Activated T-helper 1 cell treated with anti-CD3 and anti-CD28 coated beads, Interleukin-12 subunit alpha, Interleukin-12 subunit beta, Interleukin-2, Interleukin-4 antibody, amounts not matched to agents 30 ng/mL and 10 ng/mL and 1 ng/mL, durations not matched to agents 14 hours and 24 hours and 36 hours (primary cell): Measurements from ENCODE around the gene POFUT1. TPM values are rescaled to one million over a fixed set of nuclear protein-coding genes. Genes with fewer than 3 reads are reported as not detected.

ENCODE experiments used
- DNase-seq: peaks from one replicate; pipeline ENCODE4 v3.0.0; 2021; ENCODE audit warnings: low spot score
- H3K27ac Mint-ChIP-seq: one replicate; pipeline ENCODE4 v1.8.0; 2021; ENCODE audit warnings: mild to moderate bottlenecking, mixed read lengths
- H3K27me3 Mint-ChIP-seq: one replicate; pipeline ENCODE4 v1.8.0; 2022; ENCODE audit warnings: mild to moderate bottlenecking, moderate library complexity, mixed read lengths; ENCODE audit not compliant: insufficient read depth
- H3K36me3 Mint-ChIP-seq: one replicate; pipeline ENCODE4 v1.8.0; 2021; ENCODE audit warnings: low read depth, mixed read lengths
- H3K4me1 Mint-ChIP-seq: one replicate; pipeline ENCODE4 v1.8.0; 2021; ENCODE audit warnings: low read depth, mixed read lengths
- H3K4me3 Mint-ChIP-seq: one replicate; pipeline ENCODE4 v1.8.0; 2021; ENCODE audit warnings: mild to moderate bottlenecking, moderate library complexity, mixed read lengths
- H3K9me3 Mint-ChIP-seq: one replicate; pipeline ENCODE4 v1.8.0; 2021; ENCODE audit warnings: mixed read lengths
- intact Hi-C: fragments of 100-400 bp; cut with micrococcal nuclease; formaldehyde crosslinking; loops from one replicate; pipeline ENCODE4 v1.15.1; 2024
- total RNA-seq: library from RNA; stranded (reverse); gene quantifications from 2 replicates; pipeline ENCODE4 v1.2.3, GENCODE V29; 2022

Gene POFUT1
- total RNA-seq, 1 donor from 2014 or later: 73.0 TPM

- Mint-ChIP-seq H3K27ac (no peak overlapping the region), H3K27me3 (no peaks in the 10 kb centered on the region), H3K4me3 (no peak overlapping the region), H3K4me1 (peaks cover 6% of the 10 kb centered on the region), H3K36me3 (peaks cover 45% of the 10 kb centered on the region), H3K9me3 (no peaks in the 10 kb centered on the region)
- intact Hi-C loops: no loop called here
- no peak for DNase-seq
These were observed 16.8 kb downstream of the POFUT1 start for GRCh38 chr20:32224463-32224862.

GRCh38 chr20:32226391-32226790 lies 18.7 kb downstream of the POFUT1 start:
- no peaks in the 10 kb centered on the region for H3K27me3 Mint-ChIP-seq
- DNase-seq: no peak

GRCh38 chr20:32227306-32227705 lies 19.6 kb downstream of the POFUT1 start:
- no peak overlapping the region for H3K4me3 Mint-ChIP-seq
- H3K36me3 Mint-ChIP-seq: peaks cover 54% of the 10 kb centered on the region
- H3K9me3 Mint-ChIP-seq: no peaks in the 10 kb centered on the region
- DNase-seq: no peak
- H3K4me1 Mint-ChIP-seq: peaks cover 24% of the 10 kb centered on the region
- H3K27ac Mint-ChIP-seq: no peak overlapping the region
- intact Hi-C loops: no loop called here
- no peaks in the 10 kb centered on the region for H3K27me3 Mint-ChIP-seq

More at GRCh38 chr20:32226391-32226790, 18.7 kb downstream of the POFUT1 start:
- intact Hi-C loops: no loop called here
- no peak overlapping the region for H3K27ac Mint-ChIP-seq
- H3K36me3 Mint-ChIP-seq: peaks cover 48% of the 10 kb centered on the region
- H3K4me1 Mint-ChIP-seq: peaks cover 15% of the 10 kb centered on the region
- no peak overlapping the region for H3K4me3 Mint-ChIP-seq
- no peaks in the 10 kb centered on the region for H3K9me3 Mint-ChIP-seq

GRCh38 chr20:32227744-32228688 lies 20.3 kb downstream of the POFUT1 start:
- H3K36me3 Mint-ChIP-seq: peaks cover 55% of the 10 kb centered on the region
- H3K9me3 Mint-ChIP-seq: no peaks in the 10 kb centered on the region
- DNase-seq: no peak
- intact Hi-C loops: no loop called here
- no peak overlapping the region for H3K27ac Mint-ChIP-seq
- no peak overlapping the region for H3K4me3 Mint-ChIP-seq
- peaks cover 30% of the 10 kb centered on the region for H3K4me1 Mint-ChIP-seq
- no peaks in the 10 kb centered on the region for H3K27me3 Mint-ChIP-seq

GRCh38 chr20:32229251-32229747 lies 21.6 kb downstream of the POFUT1 start:
- peaks cover 40% of the 10 kb centered on the region for H3K4me1 Mint-ChIP-seq
- H3K4me3 Mint-ChIP-seq: no peak overlapping the region
- no peaks in the 10 kb centered on the region for H3K27me3 Mint-ChIP-seq
- H3K27ac Mint-ChIP-seq: no peak overlapping the region
- DNase-seq: no peak
- H3K36me3 Mint-ChIP-seq: peaks cover 61% of the 10 kb centered on the region
- no peaks in the 10 kb centered on the region for H3K9me3 Mint-ChIP-seq
- intact Hi-C loops: no loop called here

- intact Hi-C loops: no loop called here
- H3K36me3 Mint-ChIP-seq: peaks cover 69% of the 10 kb centered on the region
- DNase-seq: no peak
- peaks cover 42% of the 10 kb centered on the region for H3K4me1 Mint-ChIP-seq
- H3K27ac Mint-ChIP-seq: peak overlapping the region; percentile 95
- H3K9me3 Mint-ChIP-seq: no peaks in the 10 kb centered on the region
- no peak overlapping the region for H3K4me3 Mint-ChIP-seq
- H3K27me3 Mint-ChIP-seq: no peaks in the 10 kb centered on the region
These were observed 23.0 kb downstream of the POFUT1 start for GRCh38 chr20:32230707-32231106.

GRCh38 chr20:32231245-32231644 lies 23.6 kb downstream of the POFUT1 start:
- no peak for DNase-seq
- peaks cover 69% of the 10 kb centered on the region for H3K36me3 Mint-ChIP-seq
- peaks cover 40% of the 10 kb centered on the region for H3K4me1 Mint-ChIP-seq
- intact Hi-C loops: no loop called here
- no peak overlapping the region for H3K4me3 Mint-ChIP-seq
- H3K27me3 Mint-ChIP-seq: no peaks in the 10 kb centered on the region
- peak overlapping the region; percentile 95 for H3K27ac Mint-ChIP-seq
- H3K9me3 Mint-ChIP-seq: no peaks in the 10 kb centered on the region

GRCh38 chr20:32231847-32232246 lies 24.2 kb downstream of the POFUT1 start:
- intact Hi-C loops: loop anchor here (1.0 kb wide), 5 partner anchors 17 to 123 kb away; partner anchors contain the start of genes PLAGL2 and POFUT1
- peak overlapping the region; percentile 95 for H3K27ac Mint-ChIP-seq
- peak; percentile 31 for DNase-seq
- H3K4me1 Mint-ChIP-seq: peaks cover 40% of the 10 kb centered on the region
- H3K4me3 Mint-ChIP-seq: peak overlapping the region; percentile 69
- no peaks in the 10 kb centered on the region for H3K9me3 Mint-ChIP-seq
- no peaks in the 10 kb centered on the region for H3K27me3 Mint-ChIP-seq
- peaks cover 73% of the 10 kb centered on the region for H3K36me3 Mint-ChIP-seq

GRCh38 chr20:32232326-32232886 lies 24.7 kb downstream of the POFUT1 start:
- peak overlapping the region; percentile 95 for H3K27ac Mint-ChIP-seq

GRCh38 chr20:32233286-32233685 lies 25.6 kb downstream of the POFUT1 start:
- Mint-ChIP-seq H3K36me3 (peaks cover 68% of the 10 kb centered on the region), H3K4me1 (peaks cover 40% of the 10 kb centered on the region), H3K27me3 (no peaks in the 10 kb centered on the region), H3K4me3 (peak overlapping the region; percentile 50), H3K27ac (peak overlapping the region; percentile 95), H3K9me3 (no peaks in the 10 kb centered on the region)
- DNase-seq: no peak
- intact Hi-C loops: no loop called here

More at GRCh38 chr20:32232326-32232886, 24.7 kb downstream of the POFUT1 start:
- H3K36me3 Mint-ChIP-seq: peaks cover 77% of the 10 kb centered on the region
- H3K4me1 Mint-ChIP-seq: peaks cover 40% of the 10 kb centered on the region
- no peak for DNase-seq
- no peaks in the 10 kb centered on the region for H3K27me3 Mint-ChIP-seq
- H3K9me3 Mint-ChIP-seq: no peaks in the 10 kb centered on the region
- intact Hi-C loops: loop anchor here (1.0 kb wide), 5 partner anchors 17 to 123 kb away; partner anchors contain the start of genes PLAGL2 and POFUT1
- peak overlapping the region; percentile 69 for H3K4me3 Mint-ChIP-seq

GRCh38 chr20:32234135-32234808 lies 26.6 kb downstream of the POFUT1 start:
- peaks cover 40% of the 10 kb centered on the region for H3K4me1 Mint-ChIP-seq
- peaks cover 60% of the 10 kb centered on the region for H3K36me3 Mint-ChIP-seq
- intact Hi-C loops: no loop called here
- H3K9me3 Mint-ChIP-seq: no peaks in the 10 kb centered on the region
- H3K27ac Mint-ChIP-seq: peak overlapping the region; percentile 74
- H3K4me3 Mint-ChIP-seq: no peak overlapping the region
- DNase-seq: no peak
- no peaks in the 10 kb centered on the region for H3K27me3 Mint-ChIP-seq

GRCh38 chr20:32235331-32236047 lies 27.8 kb downstream of the POFUT1 start:
- Mint-ChIP-seq H3K36me3 (peaks cover 58% of the 10 kb centered on the region), H3K9me3 (no peaks in the 10 kb centered on the region), H3K4me1 (peaks cover 50% of the 10 kb centered on the region), H3K27ac (peak overlapping the region; percentile 79), H3K4me3 (no peak overlapping the region), H3K27me3 (no peaks in the 10 kb centered on the region)
- intact Hi-C loops: no loop called here
- no peak for DNase-seq
